ENCODE data around the gene MID2. TPM values are rescaled to one million over a fixed set of nuclear protein-coding genes. Genes with fewer than 3 reads are reported as not detected.
"Not testable (repeated sequence)": the region's sequence is repeated elsewhere in the genome, so short reads cannot be mapped to it uniquely, and the experiment has no call there.

MID2 gene
- total RNA-seq, 3 donors from 2014 or later (not counting 1 experiment from before 2014, with no cell fraction given) = 1.4 to 6.0 (median 2.3) TPM

- H3K27ac Mint-ChIP-seq = no peak overlapping the region
- no peaks in the 10 kb centered on the region for H3K36me3 Mint-ChIP-seq
- Histone ChIP-seq H3K27me3 (ENCODE audit: control insufficient read depth, insufficient read depth, low read length) (no peaks in the 10 kb centered on the region), H3K4me3 (ENCODE audit: low read length) (no peak overlapping the region), H3K4me1 (ENCODE audit: control insufficient read depth, insufficient read depth, low read length) (no peaks in the 10 kb centered on the region), H3K9me3 (ENCODE audit: control insufficient read depth, insufficient read depth, low read length) (no peaks in the 10 kb centered on the region), H3K27ac (ENCODE audit: low read length) (no peak overlapping the region), H3K36me3 (ENCODE audit: control insufficient read depth, insufficient read depth, low read length) (no peaks in the 10 kb centered on the region)
- no peak for ATAC-seq
- peaks cover 17 to 44% of the 10 kb centered on the region in 2 donors for H3K27me3 Mint-ChIP-seq (ENCODE audit: low read depth in 2 of 2)
- no peak for TF ChIP-seq CTCF (IDR thresholded peaks at IDR 0.05)
- H3K9me3 Mint-ChIP-seq = no peaks in the 10 kb centered on the region
- DNase-seq = no peak
- intact Hi-C loops (cut with micrococcal nuclease) = no loop called here
- no peak overlapping the region for H3K4me3 Mint-ChIP-seq
- H3K4me1 Mint-ChIP-seq = no peaks in the 10 kb centered on the region
These were observed 30.6 kb downstream of the MID2 start for GRCh38 chrX:107856289-107856688.

- H3K36me3 Mint-ChIP-seq; H3K9me3 ChIP-seq (ENCODE audit: control insufficient read depth, insufficient read depth, low read length); H3K27ac Mint-ChIP-seq; H3K36me3 ChIP-seq (ENCODE audit: control insufficient read depth, insufficient read depth, low read length); DNase-seq; H3K4me3 Mint-ChIP-seq; H3K27ac ChIP-seq (ENCODE audit: low read length); H3K4me1 ChIP-seq (ENCODE audit: control insufficient read depth, insufficient read depth, low read length); intact Hi-C loops (cut with micrococcal nuclease); H3K4me3 ChIP-seq (ENCODE audit: low read length); ATAC-seq; H3K27me3 ChIP-seq (ENCODE audit: control insufficient read depth, insufficient read depth, low read length); H3K9me3 Mint-ChIP-seq; H3K4me1 Mint-ChIP-seq: not testable (repeated sequence)
- peaks cover 14 to 40% of the 10 kb centered on the region in 2 donors for H3K27me3 Mint-ChIP-seq (ENCODE audit: low read depth in 2 of 2)
- WGBS (ENCODE audit: insufficient coverage) = 98% methylated on average over 5 of the region's 5 CpGs
These were observed 31.4 kb downstream of the MID2 start for GRCh38 chrX:107857041-107857440.

GRCh38 chrX:107857837-107858236, 32.2 kb downstream of the MID2 start:
- no peak for ATAC-seq
- H3K36me3 ChIP-seq (ENCODE audit: control insufficient read depth, insufficient read depth, low read length) = no peaks in the 10 kb centered on the region
- no peak for TF ChIP-seq CTCF (IDR thresholded peaks at IDR 0.05)
- no peaks in the 10 kb centered on the region for H3K9me3 Mint-ChIP-seq
- WGBS (ENCODE audit: insufficient coverage) = 94% methylated on average over 5 of the region's 5 CpGs
- DNase-seq = no peak
- no peaks in the 10 kb centered on the region for H3K4me1 ChIP-seq (ENCODE audit: control insufficient read depth, insufficient read depth, low read length)
- H3K4me3 Mint-ChIP-seq = no peak overlapping the region
- no peaks in the 10 kb centered on the region for H3K36me3 Mint-ChIP-seq
- no peak overlapping the region for H3K27ac ChIP-seq (ENCODE audit: low read length)
- no peaks in the 10 kb centered on the region for H3K9me3 ChIP-seq (ENCODE audit: control insufficient read depth, insufficient read depth, low read length)
- H3K4me1 Mint-ChIP-seq = no peaks in the 10 kb centered on the region
- H3K27ac Mint-ChIP-seq = no peak overlapping the region
- H3K4me3 ChIP-seq (ENCODE audit: low read length) = no peak overlapping the region
- H3K27me3 ChIP-seq (ENCODE audit: control insufficient read depth, insufficient read depth, low read length) = no peaks in the 10 kb centered on the region
- intact Hi-C loops (cut with micrococcal nuclease) = no loop called here
- peaks cover 10 to 32% of the 10 kb centered on the region in 2 donors for H3K27me3 Mint-ChIP-seq (ENCODE audit: low read depth in 2 of 2)

- no peaks in the 10 kb centered on the region for H3K4me1 Mint-ChIP-seq
- no peaks in the 10 kb centered on the region for H3K36me3 Mint-ChIP-seq
- Histone ChIP-seq H3K4me3 (ENCODE audit: low read length) (no peak overlapping the region), H3K36me3 (ENCODE audit: control insufficient read depth, insufficient read depth, low read length) (no peaks in the 10 kb centered on the region), H3K9me3 (ENCODE audit: control insufficient read depth, insufficient read depth, low read length) (no peaks in the 10 kb centered on the region), H3K27me3 (ENCODE audit: control insufficient read depth, insufficient read depth, low read length) (no peaks in the 10 kb centered on the region), H3K4me1 (ENCODE audit: control insufficient read depth, insufficient read depth, low read length) (no peaks in the 10 kb centered on the region), H3K27ac (ENCODE audit: low read length) (no peak overlapping the region)
- H3K27me3 Mint-ChIP-seq (ENCODE audit: low read depth in 2 of 2) = peaks cover 10 to 28% of the 10 kb centered on the region in 2 donors
- no peaks in the 10 kb centered on the region for H3K9me3 Mint-ChIP-seq
- DNase-seq = no peak
- no peak overlapping the region for H3K27ac Mint-ChIP-seq
- H3K4me3 Mint-ChIP-seq = no peak overlapping the region
- WGBS (ENCODE audit: insufficient coverage) = 89% methylated on average over 4 of the region's 4 CpGs
- ATAC-seq = no peak
- no peak for TF ChIP-seq CTCF (IDR thresholded peaks at IDR 0.05)
- intact Hi-C loops (cut with micrococcal nuclease) = no loop called here
These were observed 35.4 kb downstream of the MID2 start for GRCh38 chrX:107861056-107861455.
